NCI-H2107 treated with DMSO at 0.1 percent for 48 hours (cell line): ENCODE results near the gene ATP11A.
"Not testable (repeated sequence)": the region's sequence is repeated elsewhere in the genome, so short reads cannot be mapped to it uniquely, and the experiment has no call there.

Source experiments
- DNase-seq: peaks from one replicate; lab custom pipeline; 2025; ENCODE audit not compliant: unreplicated experiment; lab: John Stamatoyannopoulos, UW

Gene ATP11A

DNA sequence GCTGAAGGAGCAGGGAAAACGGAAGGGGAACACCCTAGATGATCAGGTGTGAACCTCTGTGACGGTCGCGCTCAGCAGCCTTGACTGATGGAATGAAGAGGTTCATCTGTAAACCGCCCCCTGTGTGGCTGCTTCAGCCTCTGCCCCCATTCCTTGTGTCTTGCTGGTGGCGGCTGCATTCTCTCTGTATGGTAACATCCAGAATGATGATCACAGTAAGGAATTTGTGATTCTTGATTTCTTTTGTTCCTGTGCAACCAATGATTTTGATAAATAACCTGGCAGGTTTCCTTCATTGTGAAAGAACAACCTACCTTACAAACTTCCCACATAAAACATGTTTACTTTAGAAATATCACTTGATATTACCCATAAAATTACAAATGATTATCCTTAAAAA is 160.4 kb downstream of the ATP11A start:
- no peak for DNase-seq

GRCh38 chr13:112851107-112852038 is 161.5 kb downstream of the ATP11A start:
- DNase-seq, result no peak

- DNase-seq, result no peak
Observed at GRCh38 chr13:112852392-112852791, 162.6 kb downstream of the ATP11A start.

GRCh38 chr13:112852808-112853207 is 163.0 kb downstream of the ATP11A start:
- DNase-seq, result no peak

GRCh38 chr13:112854321-112854720 is 164.5 kb downstream of the ATP11A start:
- DNase-seq, result no peak

- no peak for DNase-seq
Observed at GRCh38 chr13:112855859-112856258, 166.0 kb downstream of the ATP11A start.

DNA sequence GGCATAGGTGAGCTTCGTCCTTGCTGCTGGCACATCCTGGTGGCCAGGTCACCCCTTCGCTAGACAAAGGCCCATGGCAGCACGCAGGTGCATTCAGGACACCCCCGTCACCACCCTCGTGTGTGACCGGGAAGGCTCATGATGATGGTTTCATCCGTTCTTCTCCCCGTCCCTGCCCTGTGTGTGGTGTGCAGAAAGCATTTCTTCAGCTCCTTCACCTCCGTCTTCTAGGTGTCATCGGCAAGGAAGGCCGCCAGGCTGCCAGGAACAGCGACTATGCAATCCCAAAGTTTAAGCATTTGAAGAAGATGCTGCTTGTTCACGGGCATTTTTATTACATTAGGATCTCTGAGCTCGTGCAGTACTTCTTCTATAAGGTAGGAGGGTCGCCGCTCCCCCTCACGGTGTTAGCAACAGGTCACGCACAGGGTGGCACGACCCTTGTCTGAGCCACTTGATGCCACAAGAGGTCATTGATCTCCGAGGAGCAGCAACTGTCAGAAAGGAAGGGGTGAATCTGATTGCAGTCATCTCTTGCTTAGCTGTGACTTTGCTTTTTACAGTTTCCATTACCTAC is 168.2 kb downstream of the ATP11A start:
- DNase-seq, result no peak

- no peak for DNase-seq
Observed at GRCh38 chr13:112859128-112859816, 169.4 kb downstream of the ATP11A start.

DNA sequence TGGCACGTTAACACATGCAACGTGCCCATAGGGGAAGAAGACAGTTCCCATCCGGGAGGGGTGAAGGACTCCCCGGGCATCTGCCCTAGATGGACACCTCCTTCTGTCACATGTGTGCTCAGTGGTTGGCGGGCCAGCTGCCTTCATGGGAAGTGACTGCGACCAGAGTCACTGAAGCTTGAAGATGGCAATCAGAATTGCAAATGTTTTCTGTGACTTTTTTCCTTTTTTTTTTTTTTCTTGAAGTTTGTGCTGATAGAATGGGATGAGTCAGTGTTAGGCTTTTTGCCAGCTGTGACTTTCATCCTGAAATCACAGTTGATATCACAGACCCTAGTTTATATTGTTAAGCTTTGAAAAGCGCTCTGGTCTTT is 170.0 kb downstream of the ATP11A start:
- DNase-seq, result peak; percentile 3

DNA sequence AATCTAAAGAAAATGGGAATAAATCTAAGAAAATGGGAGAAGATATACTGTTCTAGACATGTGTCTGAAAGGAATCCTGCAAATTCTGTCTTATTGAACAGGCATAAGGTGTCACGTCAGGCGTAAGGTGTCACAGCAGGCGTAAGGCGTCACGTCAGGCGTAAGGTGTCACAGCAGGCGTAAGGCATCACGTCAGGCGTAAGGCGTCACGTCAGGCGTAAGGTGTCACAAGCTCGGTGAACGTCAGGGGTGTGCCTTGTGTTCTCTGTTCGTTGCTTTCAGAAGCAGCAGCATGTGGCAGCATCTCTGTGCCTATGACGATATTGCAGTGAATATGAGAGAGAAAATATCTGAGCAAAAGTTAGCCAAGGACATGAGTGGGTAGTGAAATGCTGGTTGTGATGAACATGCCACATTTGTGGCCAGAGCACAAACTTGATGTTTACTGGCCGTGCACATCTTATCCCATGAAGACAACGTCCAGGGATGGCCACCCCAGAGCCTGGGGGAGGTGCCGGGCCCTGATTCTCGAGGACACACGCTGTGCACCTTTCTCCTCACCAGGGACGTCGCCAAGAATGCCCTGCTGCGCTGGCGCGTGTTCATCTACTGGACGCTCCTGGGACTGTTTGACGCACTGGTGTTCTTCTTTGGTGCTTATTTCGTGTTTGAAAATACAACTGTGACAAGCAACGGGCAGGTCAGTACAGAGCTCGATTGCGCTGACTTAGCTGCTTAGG is 172.2 kb downstream of the ATP11A start:
- no peak for DNase-seq

DNA sequence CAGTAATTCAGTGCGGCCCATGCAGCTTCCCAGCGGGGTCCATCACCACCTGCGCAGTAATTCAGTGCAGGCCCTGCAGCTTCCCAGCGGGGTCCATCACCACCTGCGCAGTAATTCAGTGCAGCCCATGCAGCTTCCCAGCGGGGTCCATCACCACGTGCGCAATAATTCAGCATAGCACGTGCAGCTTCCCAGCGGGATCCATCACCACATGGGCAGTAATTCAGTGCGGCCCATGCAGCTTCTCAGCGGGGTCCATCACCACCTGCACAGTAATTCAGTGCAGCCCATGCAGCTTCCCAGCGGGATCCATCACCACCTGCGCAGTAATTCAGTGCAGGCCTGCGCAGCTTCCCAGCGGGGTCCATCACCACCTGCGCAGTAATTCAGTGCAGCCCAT is 173.5 kb downstream of the ATP11A start:
- DNase-seq, result not testable (repeated sequence)

DNA sequence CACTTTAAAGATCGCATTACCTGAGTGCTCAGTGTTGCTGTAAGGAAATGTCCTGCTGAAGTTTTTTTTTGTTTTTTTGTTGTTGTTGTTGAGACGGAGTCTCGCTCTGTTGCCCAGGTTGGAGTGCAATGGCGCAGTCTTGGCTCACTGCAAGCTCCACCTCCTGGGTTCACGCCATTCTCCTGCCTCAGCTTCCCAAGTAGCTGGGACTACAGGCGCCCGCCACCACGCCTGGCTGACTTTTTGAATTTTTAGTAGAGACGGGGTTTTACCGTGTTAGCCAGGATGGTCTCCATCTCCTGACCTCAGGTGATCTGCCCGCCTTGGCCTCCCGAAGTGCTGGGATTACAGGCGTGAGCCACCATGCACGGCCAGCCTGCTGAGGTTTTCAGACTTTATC is 175.6 kb downstream of the ATP11A start:
- not testable (repeated sequence) for DNase-seq

GRCh38 chr13:112867301-112867711 is 177.5 kb downstream of the ATP11A start:
- DNase-seq, result no peak

DNA sequence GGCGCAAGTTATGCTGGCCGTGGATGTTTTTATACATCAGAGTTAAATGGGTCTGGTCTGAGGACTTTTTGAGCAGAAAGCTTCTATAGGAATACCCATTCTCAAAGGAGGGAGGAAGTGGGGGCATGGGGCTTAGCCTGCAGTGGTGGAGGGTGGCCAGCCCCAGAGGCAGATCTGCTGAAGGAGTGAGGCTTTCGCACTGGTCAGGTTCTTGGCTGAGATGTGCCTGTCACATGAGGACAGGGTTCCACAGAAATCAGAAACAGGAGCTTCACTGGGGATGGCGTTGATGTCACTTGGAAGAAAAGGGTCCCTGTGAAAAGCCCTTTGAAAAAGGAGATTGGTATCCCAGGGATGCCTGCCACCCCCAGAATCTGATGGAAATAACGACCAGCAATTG is 178.5 kb downstream of the ATP11A start:
- DNase-seq, result no peak

- no peak for DNase-seq
Observed at GRCh38 chr13:112869202-112870050, 179.6 kb downstream of the ATP11A start.

DNA sequence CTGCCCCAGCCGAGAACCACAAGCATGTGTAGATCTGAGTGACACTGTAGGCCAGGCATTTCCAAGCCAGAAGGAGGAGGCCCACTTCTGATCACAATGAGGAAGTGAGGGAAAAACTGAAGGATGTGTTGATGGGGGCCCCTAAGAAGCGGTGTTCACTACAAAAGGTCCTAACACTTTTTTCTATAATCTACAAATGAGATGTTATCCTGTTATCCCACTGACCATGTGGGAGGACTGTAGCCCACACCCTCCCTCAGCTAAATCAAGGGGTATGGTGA is 180.2 kb downstream of the ATP11A start:
- no peak for DNase-seq

GRCh38 chr13:112870737-112871287 is 181.0 kb downstream of the ATP11A start:
- DNase-seq, result no peak

DNA sequence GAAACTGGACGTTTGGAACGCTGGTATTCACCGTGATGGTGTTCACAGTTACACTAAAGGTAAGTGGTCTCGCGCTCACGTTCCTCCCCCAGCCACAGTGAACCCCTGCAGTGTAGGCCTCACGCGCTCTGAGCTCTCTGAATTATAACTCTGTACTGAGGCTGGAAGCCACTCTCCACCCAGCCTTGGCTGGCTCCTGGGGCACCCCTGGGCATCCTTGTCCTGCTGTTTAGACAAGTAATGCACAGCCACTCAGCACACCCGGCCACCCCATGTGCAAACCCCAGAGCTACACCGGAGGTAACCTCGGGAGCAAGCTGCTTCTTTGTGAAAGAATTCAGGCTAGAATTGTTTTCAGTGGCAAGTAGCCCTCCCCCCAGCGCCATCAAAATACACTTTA is 181.9 kb downstream of the ATP11A start:
- no peak for DNase-seq

DNA sequence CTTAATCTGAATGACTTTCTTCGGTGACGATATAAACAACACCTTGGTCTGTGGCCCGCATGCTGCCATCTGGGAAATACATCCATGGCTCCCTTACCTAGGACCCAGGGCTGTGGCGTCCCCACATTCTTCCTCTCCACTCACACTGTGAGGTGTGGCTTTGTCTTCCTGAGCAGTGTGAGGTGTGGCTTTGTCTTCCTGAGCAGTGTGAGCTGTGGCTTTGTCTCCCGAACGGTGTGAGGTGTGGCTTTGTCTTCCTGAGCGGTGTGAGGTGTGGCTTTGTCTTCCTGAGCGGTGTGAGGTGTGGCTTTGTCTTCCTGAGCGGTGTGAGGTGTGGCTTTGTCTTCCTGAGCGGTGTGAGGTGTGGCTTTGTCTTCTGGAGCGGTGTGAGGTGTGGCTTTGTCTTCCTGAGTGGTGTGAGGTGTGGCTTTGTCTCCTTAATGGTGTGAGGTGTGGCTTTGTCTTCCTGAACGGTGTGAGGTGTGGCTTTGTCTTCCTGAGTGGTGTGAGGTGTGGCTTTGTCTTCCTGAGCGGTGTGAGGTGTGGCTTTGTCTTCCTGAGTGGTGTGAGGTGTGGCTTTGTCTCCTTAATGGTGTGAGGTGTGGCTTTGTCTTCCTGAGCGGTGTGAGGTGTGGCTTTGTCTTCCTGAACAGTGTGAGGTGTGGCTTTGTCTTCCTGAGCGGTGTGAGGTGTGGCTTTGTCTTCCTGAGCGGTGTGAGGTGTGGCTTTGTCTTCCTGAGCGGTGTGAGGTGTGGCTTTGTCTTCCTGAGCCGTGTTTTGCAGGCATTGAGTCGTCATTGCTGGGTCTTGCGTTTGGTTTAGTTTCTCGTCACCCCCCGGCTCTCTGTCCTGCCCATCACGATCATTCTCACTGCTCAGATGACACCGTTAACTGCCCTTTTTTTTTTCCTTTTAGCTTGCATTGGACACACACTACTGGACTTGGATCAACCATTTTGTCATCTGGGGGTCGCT is 183.1 kb downstream of the ATP11A start:
- not testable (repeated sequence) for DNase-seq
